Keratinocyte (primary cell): ENCODE data around the gene FGGY. TPM values are rescaled to one million over a fixed set of nuclear protein-coding genes. Genes with fewer than 3 reads are reported as not detected.

ENCODE experiments used
- DNase-seq: peaks from one replicate; pipeline ENCODE4 v3.0.0-alpha.2; 2011; ENCODE audit warnings: low read depth, missing footprints, low spot score
- FAIRE-seq: peaks from 2 replicates; lab custom pipeline; 2011; peaks lifted over from hg19 to GRCh38; lab: Jason Lieb, UNC
- H2AFZ ChIP-seq: 2 replicates; pipeline ENCODE4 v1.6.0; 2012; ENCODE audit warnings: low read length, control low read depth, inconsistent platforms; ENCODE audit not compliant: control insufficient read depth
- H3K27ac ChIP-seq: 2 replicates; pipeline ENCODE4 v1.5.1; 2011; ENCODE audit warnings: low read length; ENCODE audit not compliant: control insufficient read depth, insufficient read depth
- H3K27me3 ChIP-seq: 3 replicates; pipeline ENCODE4 v1.6.0; 2011; ENCODE audit warnings: low read length; ENCODE audit not compliant: control insufficient read depth, insufficient read depth; ENCODE audit errors: extremely low read depth
- H3K36me3 ChIP-seq, 2 experiments: 2 replicates in 1 of 2; 3 replicates in 1 of 2; pipeline ENCODE4 v1.5.1; 2011; ENCODE audit warnings: low read length in 2 of 2, mild to moderate bottlenecking in 1 of 2; ENCODE audit not compliant: control insufficient read depth in 2 of 2, insufficient read depth in 2 of 2; ENCODE audit errors: extremely low read depth in 1 of 2
- H3K4me1 ChIP-seq: 3 replicates; pipeline ENCODE4 v1.5.1; 2011; ENCODE audit warnings: low read length; ENCODE audit not compliant: control insufficient read depth, insufficient read depth; ENCODE audit errors: extremely low read depth
- H3K4me2 ChIP-seq: 3 replicates; pipeline ENCODE4 v1.6.0; 2011; ENCODE audit warnings: low read depth, low read length; ENCODE audit not compliant: control insufficient read depth, insufficient read depth; ENCODE audit errors: extremely low read depth
- H3K4me3 ChIP-seq, 3 experiments: fragments of 200-600 bp in 1 of 3; sonication (generic) in 1 of 3; 2 replicates in 2 of 3; 3 replicates in 1 of 3; pipeline ENCODE4 v1.5.1; 2011 to 2016; ENCODE audit warnings: low read length in 3 of 3, mild to moderate bottlenecking in 3 of 3, control low read depth in 2 of 3, inconsistent platforms in 1 of 3, low read depth in 1 of 3, mixed read lengths in 1 of 3, mixed run types in 1 of 3, moderate library complexity in 1 of 3; ENCODE audit not compliant: control insufficient read depth in 2 of 3, insufficient read depth in 2 of 3; ENCODE audit errors: extremely low read depth in 1 of 3
- H3K79me2 ChIP-seq: 2 replicates; pipeline ENCODE4 v1.6.0; 2012; ENCODE audit warnings: low read length; ENCODE audit not compliant: control insufficient read depth, insufficient read depth
- H3K9ac ChIP-seq: 3 replicates; pipeline ENCODE4 v1.6.0; 2011; ENCODE audit warnings: low read length; ENCODE audit not compliant: control insufficient read depth, insufficient read depth; ENCODE audit errors: extremely low read depth
- H3K9me1 ChIP-seq: 3 replicates; pipeline ENCODE4 v1.6.0; 2011; ENCODE audit warnings: low read length; ENCODE audit not compliant: control insufficient read depth, insufficient read depth; ENCODE audit errors: extremely low read depth
- H3K9me3 ChIP-seq: 2 replicates; pipeline ENCODE4 v1.5.1; 2012; ENCODE audit warnings: low read depth, low read length; ENCODE audit not compliant: control insufficient read depth
- H4K20me1 ChIP-seq: 3 replicates; pipeline ENCODE4 v1.6.0; 2011; ENCODE audit warnings: low read length; ENCODE audit not compliant: control insufficient read depth, insufficient read depth; ENCODE audit errors: extremely low read depth
- EZH2 ChIP-seq: IDR thresholded peaks from one replicate; pipeline ENCODE4 v1.6.1; 2012; ENCODE audit warnings: inconsistent platforms, mild to moderate bottlenecking, low read length, moderate library complexity
- dilution Hi-C: fragments of 300-500 bp; cut with MboI; formaldehyde crosslinking; loops from one replicate; pipeline ENCODE4 v1.7.0; 2020; ENCODE audit warnings: low sequenced_read_pairs; ENCODE audit not compliant: extremely low pct_ligation_motif_present
- polyA plus RNA-seq, 5 experiments: library from polyadenylated mRNA; depleted of rRNA in 3 of 5; stranded (reverse) in 3 of 5; stranded (forward) in 1 of 5; unstranded in 1 of 5; fragments of >200 nt; gene quantifications; 1 replicate in 1 of 5; 2 replicates in 3 of 5; 3 replicates in 1 of 5; pipeline versions ENCODE4 v1.2.1 to v1.2.3, GENCODE V29; 2011 to 2012; ENCODE audit warnings: missing spikeins in 2 of 5, low read depth in 1 of 5, low replicate concordance in 1 of 5
- TF ChIP-seq, protein P1 (sequence below), 3 experiments: IDR thresholded peaks in 1 of 3; conservative IDR thresholded peaks in 1 of 3; optimal IDR thresholded peaks in 1 of 3; 2 replicates in 2 of 3; 3 replicates in 1 of 3; pipeline versions ENCODE3 to v1.5.1; 2011; ENCODE audit warnings: low read length in 3 of 3, mild to moderate bottlenecking in 3 of 3, moderate library complexity in 2 of 3, control low read depth in 1 of 3, inconsistent platforms in 1 of 3; ENCODE audit not compliant: insufficient read depth in 2 of 3; ENCODE audit errors: extremely low read depth in 1 of 3

The FGGY gene
- polyA plus RNA-seq, 1 donor (not counting 4 experiments of a cell fraction or from before 2014, with no cell fraction given) = 16.6 TPM

DNA sequence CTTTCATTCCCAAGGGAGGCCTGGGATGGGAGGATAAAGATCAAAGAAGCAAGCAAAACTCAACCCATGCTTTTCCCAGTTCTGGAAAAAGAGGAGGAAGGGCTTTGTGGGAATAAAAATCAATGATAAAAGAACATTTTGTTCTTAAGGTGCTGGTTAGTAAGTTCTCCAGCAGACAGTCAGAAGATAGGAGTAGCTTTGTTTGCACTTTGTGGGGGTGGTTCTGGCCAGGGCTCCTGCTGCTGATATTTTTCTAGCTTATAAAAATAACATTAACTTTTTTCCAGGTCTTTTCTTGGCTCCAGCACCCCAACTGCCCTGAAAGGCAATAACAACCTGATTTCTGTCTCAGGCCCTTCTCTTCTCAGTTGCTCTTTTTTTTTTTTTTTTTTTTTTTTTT lies 220.0 kb downstream of the FGGY start:
- Histone ChIP-seq H3K36me3 (no peaks in the 10 kb centered on the region), H3K27me3 (no peaks in the 10 kb centered on the region), H3K4me2 (no peak overlapping the region), H2AFZ (no peak overlapping the region), H3K27ac (no peak overlapping the region), H3K9ac (no peak overlapping the region), H3K79me2 (no peaks in the 10 kb centered on the region), H3K4me1 (no peaks in the 10 kb centered on the region), H3K4me3 (no peak overlapping the region), H4K20me1 (no peaks in the 10 kb centered on the region), H3K9me3 (no peaks in the 10 kb centered on the region), H3K9me1 (no peaks in the 10 kb centered on the region)
- TF ChIP-seq, protein P1, sequence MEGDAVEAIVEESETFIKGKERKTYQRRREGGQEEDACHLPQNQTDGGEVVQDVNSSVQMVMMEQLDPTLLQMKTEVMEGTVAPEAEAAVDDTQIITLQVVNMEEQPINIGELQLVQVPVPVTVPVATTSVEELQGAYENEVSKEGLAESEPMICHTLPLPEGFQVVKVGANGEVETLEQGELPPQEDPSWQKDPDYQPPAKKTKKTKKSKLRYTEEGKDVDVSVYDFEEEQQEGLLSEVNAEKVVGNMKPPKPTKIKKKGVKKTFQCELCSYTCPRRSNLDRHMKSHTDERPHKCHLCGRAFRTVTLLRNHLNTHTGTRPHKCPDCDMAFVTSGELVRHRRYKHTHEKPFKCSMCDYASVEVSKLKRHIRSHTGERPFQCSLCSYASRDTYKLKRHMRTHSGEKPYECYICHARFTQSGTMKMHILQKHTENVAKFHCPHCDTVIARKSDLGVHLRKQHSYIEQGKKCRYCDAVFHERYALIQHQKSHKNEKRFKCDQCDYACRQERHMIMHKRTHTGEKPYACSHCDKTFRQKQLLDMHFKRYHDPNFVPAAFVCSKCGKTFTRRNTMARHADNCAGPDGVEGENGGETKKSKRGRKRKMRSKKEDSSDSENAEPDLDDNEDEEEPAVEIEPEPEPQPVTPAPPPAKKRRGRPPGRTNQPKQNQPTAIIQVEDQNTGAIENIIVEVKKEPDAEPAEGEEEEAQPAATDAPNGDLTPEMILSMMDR (optimal IDR thresholded peaks at IDR 0.05 in 1 of 3, IDR thresholded peaks at IDR 0.05 in 1 of 3, conservative IDR thresholded peaks at IDR 0.05 in 1 of 3; ENCODE audit: extremely low read depth in 1 of 3, insufficient read depth in 2 of 3, low read length in 3 of 3) = no peak
- no peak for TF ChIP-seq EZH2
- DNase-seq = no peak
- FAIRE-seq = no peak
- dilution Hi-C loops = no loop called here

DNA sequence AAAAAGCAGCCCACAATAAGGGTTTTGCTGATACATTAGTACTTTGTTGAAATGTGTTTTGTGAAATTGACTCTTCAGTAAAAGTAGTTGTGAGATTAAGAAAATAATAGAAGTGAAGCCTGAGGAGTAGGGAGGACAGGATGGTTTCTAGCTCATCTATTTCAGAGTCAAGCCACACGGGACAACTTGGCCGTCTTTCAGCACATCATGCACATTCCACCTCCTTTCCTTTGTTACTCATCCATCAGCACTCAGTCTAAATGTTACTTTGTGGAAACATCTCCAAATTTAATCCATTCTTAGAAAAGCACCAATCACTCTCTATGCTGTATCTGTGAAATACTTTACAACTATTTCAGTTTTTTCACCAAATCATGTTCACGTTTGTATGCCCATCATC lies 223.3 kb downstream of the FGGY start:
- no peaks in the 10 kb centered on the region for H3K79me2 ChIP-seq
- H3K27ac ChIP-seq = no peak overlapping the region
- H3K9me1 ChIP-seq = no peaks in the 10 kb centered on the region
- DNase-seq (no peak), FAIRE-seq (no peak)
- dilution Hi-C loops = no loop called here
- H3K9me3 ChIP-seq = no peaks in the 10 kb centered on the region
- H2AFZ ChIP-seq = no peak overlapping the region
- H3K27me3 ChIP-seq = no peaks in the 10 kb centered on the region
- no peak for TF ChIP-seq EZH2
- TF ChIP-seq, protein P1 (optimal IDR thresholded peaks at IDR 0.05 in 1 of 3, IDR thresholded peaks at IDR 0.05 in 1 of 3, conservative IDR thresholded peaks at IDR 0.05 in 1 of 3; ENCODE audit: extremely low read depth in 1 of 3, insufficient read depth in 2 of 3, low read length in 3 of 3) = no peak
- H3K4me3 ChIP-seq = no peak overlapping the region
- no peaks in the 10 kb centered on the region for H4K20me1 ChIP-seq
- no peaks in the 10 kb centered on the region for H3K4me1 ChIP-seq
- no peak overlapping the region for H3K4me2 ChIP-seq
- H3K9ac ChIP-seq = no peak overlapping the region
- no peaks in the 10 kb centered on the region for H3K36me3 ChIP-seq
